ENCODE measurements around the gene DHRSX. TPM values are rescaled to one million over a fixed set of nuclear protein-coding genes. Genes with fewer than 3 reads are reported as not detected.

Gene DHRSX
- total and polyA plus RNA-seq, 2 of the 8 experiments (the other 6 are each of a cell fraction or from before 2014, with no cell fraction given), result 35.1 to 43.4 TPM

DNA sequence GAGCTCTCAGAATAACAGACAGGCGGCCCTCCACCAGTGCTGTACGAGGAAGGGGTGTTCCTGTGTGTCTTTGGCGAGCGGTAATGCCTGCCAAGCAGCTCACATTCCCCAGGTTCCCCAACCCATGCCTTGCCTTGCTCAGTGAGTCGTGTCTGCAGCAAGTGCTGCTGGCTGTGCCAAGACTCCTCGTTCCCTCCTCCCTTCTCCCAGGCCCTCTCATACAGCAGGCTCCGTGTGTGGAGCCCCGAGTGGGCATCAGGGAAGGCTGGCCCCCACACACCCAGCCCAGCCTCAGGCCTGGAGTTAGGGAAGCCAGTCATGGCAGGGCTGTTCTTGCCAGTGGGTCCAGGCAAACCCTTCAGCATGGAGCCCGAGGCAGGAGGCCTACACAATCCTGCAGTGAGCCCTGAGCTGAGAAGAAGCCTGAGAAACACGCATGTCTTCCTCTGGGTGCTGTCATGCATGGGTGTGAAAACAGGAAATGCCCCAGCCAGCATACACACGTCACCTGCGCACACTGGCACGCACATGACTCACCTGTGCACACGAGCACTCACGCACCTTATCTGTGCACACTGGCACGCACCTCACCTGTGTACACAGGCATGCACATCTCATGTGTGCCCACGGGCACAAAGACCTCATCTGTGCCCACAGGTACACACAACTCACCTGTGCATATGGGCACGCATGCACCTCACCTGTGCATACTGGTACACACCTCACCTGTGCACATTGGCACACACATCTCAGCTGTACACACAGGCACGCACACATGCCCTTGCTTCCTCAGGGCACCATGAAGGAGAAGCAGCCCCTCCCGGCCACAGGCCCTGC is 238.7 kb downstream of the DHRSX start:
- peak overlapping the region; percentile 2 for H3K18ac ChIP-seq (ENCODE audit: extremely low read depth, low read length)
- no peak overlapping the region for H3K9ac ChIP-seq (replicated peaks in 1 of 4; ENCODE audit: extremely low read depth in 1 of 4, low read depth in 3 of 4, low read length in 3 of 4)
- 0 out of 2 replicates have a peak, but pooled peaks cover 5% of the 10 kb centered on the region for H3K79me1 ChIP-seq (ENCODE audit: low read depth, low read length)
- POLR2A ChIA-PET (ENCODE audit: partially characterized antibody), result no interaction called here
- no peak overlapping the region for H3K23ac ChIP-seq (ENCODE audit: insufficient read length)
- H3K56ac ChIP-seq (replicated peaks; ENCODE audit: insufficient read length, low read depth, low read length), result no peak overlapping the region
- no peaks in the 10 kb centered on the region for H3K23me2 ChIP-seq (ENCODE audit: low read depth, low read length)
- H2AFZ ChIP-seq (ENCODE audit: low read length), result no peak overlapping the region
- no peak for FAIRE-seq
- peak overlapping the region; percentile 73 for H2BK5ac ChIP-seq (ENCODE audit: low read depth, low read length)
- no peak for DNase-seq (ENCODE audit: low read depth in 1 of 2, low spot score in 2 of 2)
- H3K4me3 ChIP-seq (ENCODE audit: extremely low read depth in 1 of 4, insufficient read depth in 2 of 4, low read depth in 3 of 4, low read length in 4 of 4), result no peak overlapping the region
- no peak for TF ChIP-seq FOSL1 (IDR thresholded peaks at IDR 0.05; ENCODE audit: insufficient read depth, low read depth, low read length)
- TF ChIP-seq KDM1A (IDR thresholded peaks at IDR 0.05; ENCODE audit: borderline replicate concordance, low read length), result 0 out of 2 replicates have a peak, but pooled peaks have one; percentile 57
- no peak overlapping the region for H3K27ac ChIP-seq (ENCODE audit: low read depth, low read length)
- peak overlapping the region; percentile 57; the same call in 1 of the 2 replicates for H2AK5ac ChIP-seq (ENCODE audit: low read depth, low read length)
- peak overlapping the region; percentile 75; the same call in 1 of the 2 replicates for H2BK12ac ChIP-seq (ENCODE audit: low read depth, low read length)
- H3K4ac ChIP-seq (replicated peaks; ENCODE audit: insufficient read length, low read depth, low read length), result no peak overlapping the region
- H3K9me3 ChIP-seq (ENCODE audit: insufficient read depth in 2 of 2, low read depth in 1 of 2, low read length in 1 of 2), result no peaks in the 10 kb centered on the region
- peak overlapping the region; percentile 50 for H3K14ac ChIP-seq (ENCODE audit: insufficient read length)
- no peaks in the 10 kb centered on the region for H3K27me3 ChIP-seq (replicated peaks in 1 of 4; ENCODE audit: control insufficient read depth in 3 of 4, extremely low read depth in 1 of 4, insufficient read depth in 3 of 4, low read length in 3 of 4)
- peaks cover 2 to 4% of the 10 kb centered on the region in 2 experiments for H4K20me1 ChIP-seq (replicated peaks in 1 of 2; ENCODE audit: control insufficient read depth in 1 of 2, insufficient read depth in 2 of 2, low read length in 2 of 2)
- peak overlapping the region; percentile 57 for H2BK120ac ChIP-seq (replicated peaks; ENCODE audit: low read depth, low read length)
- CTCF ChIA-PET (ENCODE audit: partially characterized antibody), result no interaction called here
- H3K4me2 ChIP-seq (ENCODE audit: insufficient read depth in 1 of 2, low read depth in 2 of 2, low read length in 2 of 2), result no peak overlapping the region
- 87% methylated on average over 19 of the region's 20 CpGs; no CpG with 5 or more reads in 1 of the 2 experiments for WGBS, 2 experiments (ENCODE audit: extremely low coverage in 1 of 2, insufficient coverage in 1 of 2, insufficient read length in 1 of 2, insufficient replicate concordance in 2 of 2, low coverage in 1 of 2, low lambda C conversion rate in 2 of 2, missing lambda C conversion rate in 1 of 2)
- H4K8ac ChIP-seq (ENCODE audit: extremely low read depth, insufficient read depth, low read length), result no peak overlapping the region
- H3K36me3 ChIP-seq (ENCODE audit: control insufficient read depth in 2 of 4, insufficient read depth in 4 of 4, low read length in 3 of 4), result peaks cover 0 to 6% (median 3%) of the 10 kb centered on the region in 4 experiments; a peak in 5 of 8 replicates
- peaks cover 0 to 14% (median 8%) of the 10 kb centered on the region in 4 experiments; a peak in 5 of 7 replicates for H3K4me1 ChIP-seq (replicated peaks in 1 of 4; ENCODE audit: control insufficient read depth in 3 of 4, insufficient read depth in 4 of 4, low read length in 3 of 4)
- H3K79me2 ChIP-seq (ENCODE audit: control insufficient read depth in 1 of 2, insufficient read depth in 2 of 2, low read length in 2 of 2), result no peaks in the 10 kb centered on the region
- H4K5ac ChIP-seq (ENCODE audit: insufficient read length, low read depth, low read length), result no peak overlapping the region
- H4K91ac ChIP-seq (replicated peaks; ENCODE audit: insufficient read length, low read length), result peak overlapping the region; percentile 90
- peak overlapping the region; percentile 95; the same call in 1 of the 2 replicates for H2BK15ac ChIP-seq (ENCODE audit: low read length)
- H2BK20ac ChIP-seq (ENCODE audit: low read length), result peak overlapping the region; percentile 48; the same call in 1 of the 2 replicates
